GM21529 (cell line): ENCODE data around the gene MID1IP1.

ENCODE experiments used
- ATAC-seq: cut with Tn5 transposase; IDR thresholded peaks from one replicate; pipeline ENCODE4 v1.9.1; 2021; ENCODE audit not compliant: unreplicated experiment

Gene MID1IP1

DNA sequence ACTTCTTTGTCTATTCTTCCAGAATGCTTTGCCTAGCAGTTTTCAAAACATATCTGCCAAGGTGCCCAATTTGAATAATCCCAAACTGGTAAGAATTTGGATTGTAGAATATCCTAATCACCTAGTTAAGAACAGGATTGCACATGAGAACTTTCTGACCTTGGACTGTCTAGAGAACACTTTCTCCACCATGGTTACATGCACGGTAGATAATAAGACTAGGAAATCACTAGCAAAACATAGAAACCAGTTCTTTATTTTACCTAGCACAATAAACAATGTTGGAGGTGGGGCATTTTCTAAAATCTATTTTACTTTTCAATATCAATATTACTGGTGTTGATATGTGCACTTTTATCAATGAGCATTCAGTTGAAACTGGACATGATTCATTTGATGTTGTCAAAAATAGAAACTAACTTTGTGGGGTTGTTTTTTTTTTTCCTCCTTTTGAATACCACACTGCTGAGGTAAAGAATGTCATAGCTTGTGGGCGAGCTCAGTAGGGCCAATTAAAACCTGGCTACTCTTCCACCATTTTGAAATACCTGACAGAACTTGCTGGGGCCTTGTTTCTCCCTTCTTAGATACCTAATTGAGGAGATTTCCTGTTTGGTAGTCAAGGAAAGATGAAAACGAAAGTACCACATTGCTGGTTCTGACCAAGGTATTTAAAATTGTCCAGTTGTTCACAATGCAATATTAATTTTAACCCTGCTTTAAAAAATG lies 10.4 kb downstream of the MID1IP1 start:
- no peak for ATAC-seq

GRCh38 chrX:38816155-38816554 lies 14.9 kb downstream of the MID1IP1 start:
- no peak for ATAC-seq

- no peak for ATAC-seq
Measured at GRCh38 chrX:38817004-38817703, 15.9 kb downstream of the MID1IP1 start.

GRCh38 chrX:38819163-38819562 lies 17.9 kb downstream of the MID1IP1 start:
- no peak for ATAC-seq

DNA sequence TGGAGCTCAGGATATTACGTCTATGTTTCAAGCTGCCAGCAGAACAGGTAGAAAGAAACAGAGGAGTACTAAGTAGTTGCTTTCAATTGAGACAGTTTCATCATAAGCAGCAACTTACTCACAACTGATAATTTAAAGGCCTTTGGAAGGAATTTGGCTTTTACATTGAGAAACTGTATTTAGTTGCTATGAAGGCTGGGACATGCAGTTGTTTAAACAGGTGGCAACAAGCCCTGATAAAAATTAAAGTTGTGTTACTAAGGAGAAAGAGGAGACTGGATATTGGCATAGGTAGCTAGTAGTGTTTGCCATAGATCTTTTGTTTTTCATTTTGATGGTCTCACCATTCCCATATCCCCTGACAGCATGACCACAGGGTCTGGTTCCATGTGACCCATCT lies 18.4 kb downstream of the MID1IP1 start:
- no peak for ATAC-seq

GRCh38 chrX:38820751-38821150 lies 19.5 kb downstream of the MID1IP1 start:
- ATAC-seq: no peak

- ATAC-seq: no peak
Measured at GRCh38 chrX:38824176-38824575, 22.9 kb downstream of the MID1IP1 start.

DNA sequence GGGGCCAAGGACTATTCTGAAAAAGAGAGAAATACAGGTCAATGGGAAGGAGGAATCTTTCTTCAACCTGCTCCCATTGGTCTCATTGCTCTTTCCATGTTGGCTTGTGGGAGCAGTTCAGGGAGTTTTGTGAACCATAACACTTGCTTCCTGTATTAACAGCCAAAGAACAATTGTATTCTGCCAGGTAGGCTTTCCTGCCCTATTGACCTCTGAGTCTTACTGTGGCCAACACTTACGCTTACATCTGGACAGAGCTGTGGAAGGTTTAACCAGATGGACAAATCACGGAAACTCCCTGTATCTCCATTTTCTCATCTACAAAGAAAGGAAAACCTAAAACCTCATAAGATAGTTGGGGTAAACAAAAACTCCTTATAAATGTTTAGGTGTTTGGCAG lies 30.7 kb downstream of the MID1IP1 start:
- ATAC-seq: no peak

- ATAC-seq: no peak
Measured at GRCh38 chrX:38837389-38837788, 36.1 kb downstream of the MID1IP1 start.

DNA sequence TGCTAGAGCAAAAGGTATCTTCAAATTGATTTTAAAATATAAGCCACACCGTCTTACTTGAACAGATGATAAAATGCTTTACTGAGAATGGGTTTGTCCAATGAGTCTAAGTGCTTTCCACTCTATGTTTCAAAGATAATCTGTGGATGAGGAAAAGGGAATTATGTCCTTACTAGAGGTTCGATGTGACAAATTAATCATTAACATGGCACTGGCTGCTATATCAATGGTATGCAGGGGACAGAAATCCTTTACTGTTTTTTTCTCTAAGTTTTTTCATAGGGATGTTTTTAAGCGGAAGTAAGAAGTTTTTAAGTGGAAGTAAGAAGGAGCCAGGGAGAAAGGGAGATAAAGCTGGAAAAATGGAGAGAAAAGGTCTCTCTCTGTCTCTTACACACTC lies 38.0 kb downstream of the MID1IP1 start:
- ATAC-seq: no peak

- no peak for ATAC-seq
Measured at GRCh38 chrX:38839944-38840343, 38.7 kb downstream of the MID1IP1 start.

DNA sequence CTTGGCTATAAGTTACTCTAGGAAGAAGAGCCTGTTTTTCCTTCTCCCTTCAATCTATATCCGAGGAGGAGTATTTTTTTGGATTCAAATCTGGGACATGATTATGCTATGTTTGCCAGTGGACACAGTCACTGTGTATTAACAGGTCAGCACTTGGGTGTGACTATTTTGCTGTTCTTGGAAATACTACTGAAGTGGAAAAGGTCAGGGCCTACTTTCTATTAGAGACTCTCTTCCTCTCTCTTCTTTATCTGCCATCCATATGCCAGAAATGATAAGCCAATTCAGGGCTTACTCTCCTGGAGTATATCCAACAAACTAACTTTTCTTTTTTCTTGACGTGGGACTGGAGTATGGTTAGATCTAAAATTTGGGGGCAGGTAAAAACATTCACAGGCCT lies 40.5 kb downstream of the MID1IP1 start:
- no peak for ATAC-seq

DNA sequence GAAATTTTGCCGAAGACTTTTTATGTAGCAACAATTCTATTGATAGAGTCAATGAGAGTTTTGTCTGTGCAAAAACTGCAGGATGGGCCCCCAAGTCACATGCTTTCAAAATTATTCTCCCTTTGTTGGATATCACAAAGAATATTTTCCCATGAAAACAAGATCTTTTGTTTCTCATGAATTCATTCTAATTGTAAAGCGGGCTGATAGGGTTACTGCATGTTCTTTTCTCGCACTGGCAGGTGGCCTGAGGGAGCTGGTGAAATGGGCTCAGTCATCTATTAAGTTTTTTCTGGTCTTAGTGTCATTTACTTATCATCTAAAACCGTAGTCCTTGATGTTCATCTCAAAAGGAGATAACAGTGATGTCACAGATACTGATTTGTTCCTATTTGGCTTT lies 44.2 kb downstream of the MID1IP1 start:
- no peak for ATAC-seq

GRCh38 chrX:38847206-38847902 lies 46.1 kb downstream of the MID1IP1 start:
- ATAC-seq: no peak

- ATAC-seq: no peak
Measured at GRCh38 chrX:38847903-38848230, 46.6 kb downstream of the MID1IP1 start.

GRCh38 chrX:38848671-38849455 lies 47.6 kb downstream of the MID1IP1 start:
- ATAC-seq: no peak

DNA sequence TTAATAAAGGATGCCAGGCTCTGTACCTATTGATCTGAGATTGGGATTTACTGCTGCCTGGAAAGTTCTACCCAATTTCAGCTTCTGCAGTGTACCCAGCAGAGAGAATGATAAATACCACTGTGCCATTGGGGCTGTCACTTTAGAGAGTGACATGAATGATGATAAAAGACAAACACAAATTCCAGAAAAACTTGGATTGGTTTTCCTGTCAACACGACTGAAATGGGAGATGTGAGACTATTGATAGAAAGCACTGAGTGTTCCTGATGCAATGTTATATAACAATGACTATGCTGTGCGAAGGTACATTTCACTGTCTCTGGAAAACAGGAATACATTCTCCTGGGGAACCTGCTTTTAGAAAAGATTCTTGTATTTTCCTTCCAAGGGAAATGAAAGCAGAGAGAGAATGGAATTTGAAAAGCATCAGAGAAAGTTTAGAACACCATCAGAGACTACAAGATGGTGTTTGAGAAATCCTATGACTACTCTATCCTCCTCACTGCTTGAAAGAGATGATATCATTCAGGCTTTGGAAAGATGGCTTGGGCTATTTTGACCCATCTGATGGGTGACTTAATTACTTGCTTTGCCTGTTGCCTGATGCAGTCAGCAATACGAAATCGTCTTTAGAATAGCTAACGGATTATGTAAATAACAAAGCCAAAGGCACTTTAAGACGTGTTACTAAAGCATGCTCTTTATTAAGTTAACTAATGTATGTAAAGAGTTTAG lies 49.7 kb downstream of the MID1IP1 start:
- no peak for ATAC-seq

DNA sequence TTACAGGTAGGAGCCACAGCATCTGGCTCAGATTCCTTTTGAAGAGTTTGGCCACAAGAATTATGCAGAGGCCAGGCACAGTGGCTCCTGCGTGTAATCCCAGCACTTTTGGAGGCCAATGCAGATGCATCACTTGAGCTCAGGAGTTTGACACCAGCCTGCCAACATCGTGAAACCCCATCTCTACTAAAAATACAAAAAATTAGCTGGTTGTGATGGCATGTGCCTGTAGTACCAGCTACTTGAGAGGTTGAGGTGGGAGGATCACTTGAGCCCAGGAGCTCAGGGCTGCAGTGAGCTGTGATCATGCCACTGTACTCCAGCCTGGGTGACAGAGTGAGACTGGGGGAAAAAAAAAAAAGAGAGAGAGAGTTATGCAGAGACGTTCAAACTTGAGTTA lies 53.0 kb downstream of the MID1IP1 start:
- no peak for ATAC-seq
